GM19240 (cell line): ENCODE results near the gene PLXND1.

Experiments
- DNase-seq: peaks from one replicate; pipeline ENCODE4 v3.0.0; 2011; ENCODE audit warnings: low spot score; ENCODE audit not compliant: insufficient read length

Gene PLXND1

GRCh38 chr3:129507181-129507831, 99.2 kb downstream of the PLXND1 start:
- DNase-seq: no peak

- DNase-seq: no peak
Observed at GRCh38 chr3:129506231-129506742, 100.2 kb downstream of the PLXND1 start.

- DNase-seq: no peak
Observed at GRCh38 chr3:129505341-129505740, 101.1 kb downstream of the PLXND1 start.
